Ishikawa (cell line): ENCODE data around the gene FAM174C.

ENCODE experiments used
- CEBPB ChIP-seq: IDR thresholded peaks from 2 replicates; pipeline ENCODE4 v1.6.1; 2012
- EP300 ChIP-seq: IDR thresholded peaks from 2 replicates; pipeline ENCODE4 v1.6.1; 2012; ENCODE audit warnings: borderline replicate concordance
- FOXM1 ChIP-seq: IDR thresholded peaks from 2 replicates; pipeline ENCODE4 v1.6.1; 2012; ENCODE audit warnings: low read depth, borderline replicate concordance
- NFIC ChIP-seq: IDR thresholded peaks from 2 replicates; pipeline ENCODE4 v1.6.1; 2012

GRCh38 chr19:1292419-1293151, 17.3 kb downstream of the FAM174C start:
- no peak for TF ChIP-seq NFIC
- no peak for TF ChIP-seq CEBPB
- TF ChIP-seq EP300: no peak
- TF ChIP-seq FOXM1: no peak
